Chondrocyte (in vitro differentiated cells): Measurements from ENCODE around the gene KRT13. TPM values are rescaled to one million over a fixed set of nuclear protein-coding genes. Genes with fewer than 3 reads are reported as not detected.

Experiments
- DNase-seq: peaks from one replicate; pipeline ENCODE4 v3.0.0; 2021; ENCODE audit warnings: mixed read lengths, low spot score
- H3K27ac Mint-ChIP-seq: one replicate; pipeline ENCODE4 v1.8.0; 2021; ENCODE audit warnings: mild to moderate bottlenecking, moderate library complexity, mixed read lengths; ENCODE audit not compliant: unreplicated experiment
- H3K27me3 Mint-ChIP-seq: 2 replicates; pipeline ENCODE4 v1.8.0; 2021; ENCODE audit warnings: low read depth, mixed read lengths
- H3K36me3 Mint-ChIP-seq: 2 replicates; pipeline ENCODE4 v1.8.0; 2021; ENCODE audit warnings: low read depth, mixed read lengths
- H3K4me1 Mint-ChIP-seq: 2 replicates; pipeline ENCODE4 v1.8.0; 2021; ENCODE audit warnings: low read depth, mild to moderate bottlenecking, mixed read lengths
- H3K4me3 Mint-ChIP-seq: one replicate; pipeline ENCODE4 v1.8.0; 2021; ENCODE audit warnings: mild to moderate bottlenecking, moderate library complexity, mixed read lengths; ENCODE audit not compliant: unreplicated experiment
- H3K9me3 Mint-ChIP-seq: 2 replicates; pipeline ENCODE4 v1.8.0; 2021; ENCODE audit warnings: low read depth, mixed read lengths
- CTCF ChIP-seq: fragments of 200-600 bp; sonication (generic); IDR thresholded peaks from 2 replicates; pipeline ENCODE4 v1.5.0; 2021; ENCODE audit warnings: antibody characterized with exemption, mild to moderate bottlenecking, moderate library complexity
- total RNA-seq: library from RNA; stranded (reverse); gene quantifications from 3 replicates; pipeline ENCODE4 v1.2.1, GENCODE V29; 2021

The KRT13 gene
- total RNA-seq, 1 donor from 2014 or later, result not detected

DNA sequence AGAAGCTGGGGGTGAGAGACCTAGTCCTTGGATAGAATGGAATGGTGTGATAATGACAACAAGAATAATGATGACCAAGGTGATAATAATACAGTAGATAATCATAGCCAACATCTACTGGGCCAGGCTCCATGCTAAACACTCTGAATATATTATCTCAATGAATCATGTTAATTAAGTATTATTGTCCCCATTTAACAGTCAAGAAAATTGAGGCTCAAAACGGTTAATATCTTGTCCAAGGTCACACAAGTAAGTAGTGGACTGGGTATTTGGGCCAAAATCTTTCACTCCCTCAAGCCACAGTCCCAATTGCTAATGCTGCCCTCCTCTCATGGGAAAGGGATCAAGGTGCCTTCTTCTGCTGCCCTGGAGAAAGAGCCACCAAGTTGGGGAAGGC is 26.6 kb upstream of the KRT13 start:
- Mint-ChIP-seq H3K27ac (no peak overlapping the region), H3K36me3 (no peaks in the 10 kb centered on the region), H3K27me3 (peaks cover 29% of the 10 kb centered on the region), H3K9me3 (no peaks in the 10 kb centered on the region), H3K4me3 (no peak overlapping the region), H3K4me1 (peaks cover 8% of the 10 kb centered on the region)
- TF ChIP-seq CTCF, result no peak
- DNase-seq, result no peak

- H3K9me3 Mint-ChIP-seq, result no peaks in the 10 kb centered on the region
- no peak for DNase-seq
- no peak overlapping the region for H3K4me3 Mint-ChIP-seq
- no peak overlapping the region for H3K27ac Mint-ChIP-seq
- H3K36me3 Mint-ChIP-seq, result no peaks in the 10 kb centered on the region
- peaks cover 8% of the 10 kb centered on the region for H3K4me1 Mint-ChIP-seq
- TF ChIP-seq CTCF, result no peak
- peaks cover 29% of the 10 kb centered on the region for H3K27me3 Mint-ChIP-seq
These were observed 24.9 kb upstream of the KRT13 start for GRCh38 chr17:41530062-41531048.

- peaks cover 8% of the 10 kb centered on the region for H3K4me1 Mint-ChIP-seq
- no peak overlapping the region for H3K27ac Mint-ChIP-seq
- no peak for DNase-seq
These were observed 24.1 kb upstream of the KRT13 start for GRCh38 chr17:41529491-41529915.

DNA sequence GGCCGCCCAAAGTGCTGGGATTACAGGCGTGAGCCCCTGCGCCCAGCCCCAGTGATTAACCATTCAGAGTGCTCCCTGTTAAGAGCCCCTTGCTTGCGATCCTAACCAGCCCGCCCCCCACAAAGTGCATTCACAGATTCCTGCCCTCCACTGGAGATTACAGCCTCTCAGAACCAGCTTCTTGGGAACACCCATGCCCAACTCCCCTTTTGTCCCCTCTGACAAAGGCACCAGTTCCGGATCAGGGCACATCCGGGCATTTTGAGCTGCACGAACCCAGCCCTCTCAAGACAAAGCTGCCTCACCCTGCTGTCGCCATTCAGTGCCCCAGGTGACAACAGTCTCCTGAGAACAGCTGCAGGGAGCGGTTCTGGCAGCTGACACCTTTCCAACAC is 23.5 kb upstream of the KRT13 start:
- H3K4me1 Mint-ChIP-seq, result peaks cover 8% of the 10 kb centered on the region
- no peaks in the 10 kb centered on the region for H3K36me3 Mint-ChIP-seq
- peaks cover 28% of the 10 kb centered on the region for H3K27me3 Mint-ChIP-seq
- DNase-seq, result no peak
- H3K27ac Mint-ChIP-seq, result no peak overlapping the region
- H3K4me3 Mint-ChIP-seq, result no peak overlapping the region
- TF ChIP-seq CTCF, result no peak
- H3K9me3 Mint-ChIP-seq, result no peaks in the 10 kb centered on the region

More at GRCh38 chr17:41529491-41529915, 24.1 kb upstream of the KRT13 start:
- no peak for TF ChIP-seq CTCF
- Mint-ChIP-seq H3K9me3 (no peaks in the 10 kb centered on the region), H3K27me3 (peaks cover 28% of the 10 kb centered on the region), H3K36me3 (no peaks in the 10 kb centered on the region), H3K4me3 (no peak overlapping the region)

DNA sequence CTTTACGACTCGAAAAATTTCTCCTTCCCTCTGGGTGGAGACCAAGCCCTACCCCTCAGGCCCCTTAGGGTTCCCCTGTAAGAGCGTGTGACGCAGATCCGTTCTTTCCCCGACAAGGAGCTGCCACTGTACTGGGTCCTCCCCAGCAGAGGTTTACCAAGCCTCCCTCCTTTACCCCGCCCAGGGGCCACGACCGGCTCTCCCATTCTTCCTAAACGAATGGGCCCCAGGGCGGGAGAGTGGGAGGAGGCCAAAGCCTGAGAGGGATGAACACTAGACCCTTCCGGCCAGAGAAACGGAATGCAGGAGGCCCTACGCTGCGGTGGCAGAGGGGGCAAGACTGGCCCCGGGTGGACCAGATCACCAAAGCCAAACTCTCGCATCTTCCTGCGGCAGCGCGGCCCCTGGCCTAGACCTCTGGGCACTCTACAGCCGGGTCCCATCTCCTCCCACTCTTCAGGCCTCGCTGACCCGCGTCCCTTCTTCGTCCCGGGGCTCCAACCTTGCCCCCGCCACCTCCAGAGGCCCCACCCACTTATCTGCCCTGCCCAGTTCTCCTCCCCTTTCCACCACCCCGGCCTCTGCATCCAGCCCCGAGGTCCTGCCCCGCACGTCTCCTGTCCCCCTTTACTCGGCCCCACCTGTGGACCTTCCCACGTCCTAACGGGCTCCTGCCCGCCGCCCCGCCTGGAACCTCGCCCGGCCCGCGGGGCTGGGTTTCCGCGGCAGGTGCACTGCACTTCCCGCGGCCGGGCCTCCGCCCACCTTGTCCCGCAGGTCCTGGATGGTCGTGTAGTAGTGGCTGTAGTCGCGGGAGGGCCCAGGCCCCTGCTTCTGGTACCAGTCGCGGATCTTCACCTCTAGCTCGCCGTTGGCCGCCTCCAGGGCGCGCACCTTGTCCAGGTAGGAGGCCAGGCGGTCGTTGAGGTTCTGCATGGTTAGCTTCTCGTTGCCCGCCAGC is 21.9 kb upstream of the KRT13 start:
- Mint-ChIP-seq H3K4me1 (peaks cover 11% of the 10 kb centered on the region), H3K4me3 (peak overlapping the region; percentile 55), H3K27me3 (peaks cover 28% of the 10 kb centered on the region), H3K36me3 (no peaks in the 10 kb centered on the region), H3K27ac (no peak overlapping the region), H3K9me3 (no peaks in the 10 kb centered on the region)
- DNase-seq, result no peak
- no peak for TF ChIP-seq CTCF
